Measurements from ENCODE around the gene NPSR1.
"Not testable (repeated sequence)": the region's sequence is repeated elsewhere in the genome, so short reads cannot be mapped to it uniquely, and the experiment has no call there.

The NPSR1 gene

DNA sequence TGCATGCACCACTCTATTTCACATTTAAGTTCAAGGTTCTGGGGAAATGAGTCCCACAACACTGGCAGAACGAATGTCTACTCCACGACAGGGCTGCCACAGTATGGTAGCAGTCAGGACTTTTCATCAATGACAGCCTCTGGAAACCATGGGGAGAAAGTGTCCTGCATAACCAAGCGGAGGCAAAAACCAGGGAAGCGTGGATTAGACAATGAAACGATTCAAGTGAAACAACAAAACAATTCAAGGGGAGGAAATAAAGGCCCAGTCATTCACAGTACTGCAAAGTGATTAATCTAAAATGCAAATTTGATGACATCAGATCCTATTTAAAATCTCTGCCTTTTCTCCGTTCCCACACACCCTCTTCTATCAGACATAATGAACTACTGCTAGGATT lies 211.0 kb downstream of the NPSR1 start:
- no peaks in the 10 kb centered on the region for H3K4me1 ChIP-seq
- no peak for TF ChIP-seq CTCF (IDR thresholded peaks at IDR 0.05)
- H3K27me3 ChIP-seq (ENCODE audit: control insufficient read depth, insufficient read depth, low read length): no peaks in the 10 kb centered on the region
- no peak overlapping the region for H3K27ac ChIP-seq
- no peak overlapping the region for H3K4me2 ChIP-seq (ENCODE audit: low read length)
- H3K79me2 ChIP-seq: no peaks in the 10 kb centered on the region
- H3K4me3 ChIP-seq (ENCODE audit: low read depth, low read length): no peak overlapping the region
- H3K9me3 ChIP-seq (ENCODE audit: control insufficient read depth, low read length): no peaks in the 10 kb centered on the region
- H2AFZ ChIP-seq: no peak overlapping the region
- no peaks in the 10 kb centered on the region for H3K36me3 ChIP-seq (ENCODE audit: control insufficient read depth, insufficient read depth, low read length)
- H3K9ac ChIP-seq: no peak overlapping the region

GRCh38 chr7:34870041-34870440 lies 212.0 kb downstream of the NPSR1 start:
- H3K4me2 ChIP-seq (ENCODE audit: low read length); H3K27me3 ChIP-seq (ENCODE audit: control insufficient read depth, insufficient read depth, low read length): not testable (repeated sequence)

GRCh38 chr7:34874329-34874728 lies 216.3 kb downstream of the NPSR1 start:
- not testable (repeated sequence) for H3K36me3 ChIP-seq (ENCODE audit: control insufficient read depth, insufficient read depth, low read length); H3K27ac ChIP-seq; H3K4me3 ChIP-seq (ENCODE audit: low read depth, low read length); H3K4me1 ChIP-seq; H3K4me2 ChIP-seq (ENCODE audit: low read length); H2AFZ ChIP-seq; H3K9me3 ChIP-seq (ENCODE audit: control insufficient read depth, low read length); H3K9ac ChIP-seq; H3K27me3 ChIP-seq (ENCODE audit: control insufficient read depth, insufficient read depth, low read length); H3K79me2 ChIP-seq

More at GRCh38 chr7:34870041-34870440, 212.0 kb downstream of the NPSR1 start:
- not testable (repeated sequence) for H3K9ac ChIP-seq; H3K36me3 ChIP-seq (ENCODE audit: control insufficient read depth, insufficient read depth, low read length); H3K9me3 ChIP-seq (ENCODE audit: control insufficient read depth, low read length); H3K79me2 ChIP-seq; H3K4me1 ChIP-seq; H3K27ac ChIP-seq; H2AFZ ChIP-seq; H3K4me3 ChIP-seq (ENCODE audit: low read depth, low read length)

DNA sequence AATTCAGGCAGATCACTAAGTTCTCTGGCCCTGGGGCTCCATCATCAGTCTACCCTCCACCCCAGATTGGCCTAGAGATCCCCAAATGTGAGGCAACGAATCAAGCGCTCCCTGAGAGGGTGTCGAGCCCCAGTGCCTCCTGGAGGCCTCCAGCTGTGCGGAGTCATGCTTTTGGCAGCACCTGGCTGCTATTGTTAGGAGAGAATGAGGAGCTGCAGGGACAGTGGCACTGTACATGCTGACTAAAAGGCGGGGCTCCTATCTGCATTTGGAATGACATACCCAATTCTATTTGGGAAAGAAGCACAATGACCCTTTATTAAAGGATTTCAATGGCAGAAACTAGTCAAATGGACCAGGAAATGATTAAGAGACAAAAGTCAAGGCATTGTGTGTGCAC lies 217.5 kb downstream of the NPSR1 start:
- TF ChIP-seq CTCF (IDR thresholded peaks at IDR 0.05): no peak
- Histone ChIP-seq H3K4me1 (no peaks in the 10 kb centered on the region), H3K4me3 (ENCODE audit: low read depth, low read length) (no peak overlapping the region), H3K36me3 (ENCODE audit: control insufficient read depth, insufficient read depth, low read length) (no peaks in the 10 kb centered on the region), H3K4me2 (ENCODE audit: low read length) (no peak overlapping the region), H3K27me3 (ENCODE audit: control insufficient read depth, insufficient read depth, low read length) (no peaks in the 10 kb centered on the region), H3K9ac (no peak overlapping the region), H2AFZ (no peak overlapping the region), H3K27ac (no peak overlapping the region), H3K9me3 (ENCODE audit: control insufficient read depth, low read length) (no peaks in the 10 kb centered on the region), H3K79me2 (no peaks in the 10 kb centered on the region)

- not testable (repeated sequence) for H3K9ac ChIP-seq; H3K79me2 ChIP-seq; H3K27ac ChIP-seq; H3K4me1 ChIP-seq; H3K9me3 ChIP-seq (ENCODE audit: control insufficient read depth, low read length); H2AFZ ChIP-seq; H3K4me3 ChIP-seq (ENCODE audit: low read depth, low read length); H3K27me3 ChIP-seq (ENCODE audit: control insufficient read depth, insufficient read depth, low read length); H3K4me2 ChIP-seq (ENCODE audit: low read length); H3K36me3 ChIP-seq (ENCODE audit: control insufficient read depth, insufficient read depth, low read length)
Measured at GRCh38 chr7:34878944-34879735, 221.1 kb downstream of the NPSR1 start.

DNA sequence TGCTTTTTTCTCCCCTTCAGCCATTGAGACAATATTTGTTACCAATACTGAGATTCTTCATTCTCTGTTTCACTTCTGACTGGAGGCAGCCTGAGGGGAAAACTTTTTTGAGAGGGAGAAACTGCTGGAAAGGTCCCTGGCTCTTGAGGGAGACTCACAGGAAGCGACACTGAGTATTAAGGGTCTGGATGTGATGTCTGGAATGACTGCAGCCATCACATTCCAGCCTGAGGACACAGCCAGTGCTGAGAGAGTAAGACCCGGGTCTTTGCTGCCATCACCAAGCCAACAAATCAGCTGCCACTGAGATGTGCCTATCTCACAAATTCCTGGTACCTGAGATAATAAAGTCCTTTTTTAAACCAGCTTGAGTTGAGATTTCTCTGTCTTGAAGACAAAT lies 221.9 kb downstream of the NPSR1 start:
- H3K4me2 ChIP-seq (ENCODE audit: low read length): no peak overlapping the region
- H3K27me3 ChIP-seq (ENCODE audit: control insufficient read depth, insufficient read depth, low read length): no peaks in the 10 kb centered on the region
- no peak for TF ChIP-seq CTCF (IDR thresholded peaks at IDR 0.05)
- no peak overlapping the region for H3K4me3 ChIP-seq (ENCODE audit: low read depth, low read length)
- no peaks in the 10 kb centered on the region for H3K36me3 ChIP-seq (ENCODE audit: control insufficient read depth, insufficient read depth, low read length)
- no peak overlapping the region for H3K27ac ChIP-seq
- H3K9ac ChIP-seq: no peak overlapping the region
- H3K4me1 ChIP-seq: no peaks in the 10 kb centered on the region
- no peaks in the 10 kb centered on the region for H3K79me2 ChIP-seq
- no peak overlapping the region for H2AFZ ChIP-seq
- no peaks in the 10 kb centered on the region for H3K9me3 ChIP-seq (ENCODE audit: control insufficient read depth, low read length)

- not testable (repeated sequence) for H3K9me3 ChIP-seq (ENCODE audit: control insufficient read depth, low read length); H3K9ac ChIP-seq; H3K4me3 ChIP-seq (ENCODE audit: low read depth, low read length)
Measured at GRCh38 chr7:34883855-34884254, 225.8 kb downstream of the NPSR1 start.

More at GRCh38 chr7:34883855-34884254, 225.8 kb downstream of the NPSR1 start:
- H3K4me1 ChIP-seq; H3K4me2 ChIP-seq (ENCODE audit: low read length); H3K79me2 ChIP-seq; H3K27me3 ChIP-seq (ENCODE audit: control insufficient read depth, insufficient read depth, low read length); H3K36me3 ChIP-seq (ENCODE audit: control insufficient read depth, insufficient read depth, low read length); H3K27ac ChIP-seq; H2AFZ ChIP-seq: not testable (repeated sequence)
